Right renal pelvis (tissue), 4 donors: ENCODE results near the gene MINDY4. TPM values are rescaled to one million over a fixed set of nuclear protein-coding genes. Genes with fewer than 3 reads are reported as not detected.

ENCODE experiments used
- DNase-seq, 4 donors: peaks; one replicate each; pipeline ENCODE4 v3.0.0-alpha.2; 2013; ENCODE audit warnings: low read depth in 4 of 4, low spot score in 3 of 4, missing footprints in 1 of 4
- polyA plus RNA-seq, 4 donors: library from polyadenylated mRNA; unstranded; fragments of 120-200 nt; gene quantifications; one replicate each; pipeline ENCODE4 v1.2.1, GENCODE V29; 2013; ENCODE audit not compliant: insufficient read length in 4 of 4

Gene MINDY4
- polyA plus RNA-seq, 4 donors = 10.8 to 12.2 (median 11.1) TPM

GRCh38 chr7:30923009-30923773, 152.0 kb downstream of the MINDY4 start:
- DNase-seq = no peak

DNA sequence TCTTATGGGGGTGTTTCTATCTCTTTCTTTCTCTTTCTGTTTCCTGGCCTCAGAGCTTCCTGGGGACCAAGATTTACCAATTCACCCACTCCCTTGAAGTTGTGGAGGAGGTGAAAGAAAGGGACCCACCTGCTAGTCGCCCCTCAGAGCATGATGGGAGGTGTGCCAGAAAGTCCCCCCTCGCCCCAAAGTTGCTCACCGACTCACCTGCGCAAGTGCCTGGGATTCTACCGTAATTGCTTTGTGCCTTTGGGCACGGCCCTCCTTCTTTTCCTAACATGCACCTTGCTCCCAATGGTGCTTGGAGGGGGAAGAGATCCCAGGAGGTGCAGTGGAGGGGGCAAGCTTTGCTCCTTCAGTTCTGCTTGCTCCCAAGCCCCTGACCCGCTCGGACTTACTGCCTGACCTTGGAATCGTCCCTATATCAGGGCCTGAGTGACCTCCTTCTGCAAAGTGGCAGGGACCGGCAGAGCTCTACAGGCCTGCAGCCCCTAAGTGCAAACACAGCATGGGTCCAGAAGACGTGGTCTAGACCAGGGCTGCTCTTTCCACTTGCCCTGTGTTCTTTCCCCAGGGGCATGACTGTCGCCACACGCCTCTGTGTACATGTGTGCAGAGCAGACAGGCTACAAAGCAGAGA, 152.7 kb downstream of the MINDY4 start:
- no peak for DNase-seq

GRCh38 chr7:30924624-30925023, 153.4 kb downstream of the MINDY4 start:
- no peak for DNase-seq

- DNase-seq = no peak
Measured at GRCh38 chr7:30925117-30925516, 153.9 kb downstream of the MINDY4 start.

DNA sequence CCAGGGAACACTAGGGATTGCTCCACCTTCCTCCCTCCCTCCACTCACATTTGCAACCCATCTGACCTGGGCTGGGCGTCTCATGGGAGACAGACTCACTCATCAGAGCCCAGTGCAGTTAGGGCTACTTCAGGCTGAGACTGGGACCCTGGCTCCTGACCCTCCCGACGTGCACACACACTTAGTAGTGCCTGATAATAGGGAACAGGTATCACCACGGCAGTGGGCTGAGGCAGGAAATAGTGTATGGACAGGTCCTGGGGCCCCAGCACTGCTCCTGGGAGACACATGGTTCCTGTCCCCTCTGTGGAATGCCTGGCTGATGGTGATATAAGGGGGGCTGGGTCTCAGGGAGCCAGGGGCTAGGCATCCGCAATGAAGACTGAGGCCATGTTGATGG, 154.7 kb downstream of the MINDY4 start:
- no peak for DNase-seq

GRCh38 chr7:30926313-30926712, 155.1 kb downstream of the MINDY4 start:
- no peak for DNase-seq

DNA sequence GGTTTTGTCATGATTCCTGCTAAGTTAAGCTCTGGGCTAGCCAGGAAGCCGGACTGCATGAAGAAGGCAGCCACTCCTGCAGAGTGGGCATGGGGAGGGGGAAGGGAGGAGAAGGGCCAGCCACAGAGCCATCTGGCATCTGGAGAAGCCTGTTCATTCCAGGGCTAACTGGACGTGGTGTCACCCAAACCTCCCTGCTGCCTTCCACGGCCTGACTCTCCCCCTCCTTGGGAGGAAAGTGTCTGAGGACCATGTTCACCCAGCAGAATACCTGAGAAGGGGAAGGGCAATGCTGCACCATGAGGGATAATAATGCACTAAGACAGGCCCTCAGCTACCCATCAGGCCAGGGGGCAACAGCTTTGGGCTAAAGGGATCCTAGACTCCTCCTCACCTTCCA, 155.8 kb downstream of the MINDY4 start:
- DNase-seq = no peak

DNA sequence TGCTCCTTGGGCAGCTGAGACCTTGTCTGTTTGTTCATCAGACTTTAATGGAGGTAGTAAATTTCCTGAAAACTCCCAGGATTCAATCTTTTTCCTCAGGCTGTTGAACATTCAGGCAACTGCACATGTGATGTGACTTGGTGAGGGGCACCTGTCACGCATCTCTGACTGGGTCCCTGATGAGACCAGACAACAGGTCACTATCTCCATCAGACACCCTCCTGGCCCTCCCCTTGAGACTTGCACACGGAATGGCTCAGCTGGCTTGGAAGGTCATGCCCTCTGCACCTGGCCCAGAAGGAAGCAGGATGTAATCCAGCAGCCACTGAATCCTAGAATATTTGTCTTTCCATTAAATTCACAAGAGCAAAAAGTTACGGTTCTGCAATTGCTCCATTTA, 156.3 kb downstream of the MINDY4 start:
- no peak for DNase-seq

- no peak for DNase-seq
Measured at GRCh38 chr7:30928254-30928872, 157.1 kb downstream of the MINDY4 start.

DNA sequence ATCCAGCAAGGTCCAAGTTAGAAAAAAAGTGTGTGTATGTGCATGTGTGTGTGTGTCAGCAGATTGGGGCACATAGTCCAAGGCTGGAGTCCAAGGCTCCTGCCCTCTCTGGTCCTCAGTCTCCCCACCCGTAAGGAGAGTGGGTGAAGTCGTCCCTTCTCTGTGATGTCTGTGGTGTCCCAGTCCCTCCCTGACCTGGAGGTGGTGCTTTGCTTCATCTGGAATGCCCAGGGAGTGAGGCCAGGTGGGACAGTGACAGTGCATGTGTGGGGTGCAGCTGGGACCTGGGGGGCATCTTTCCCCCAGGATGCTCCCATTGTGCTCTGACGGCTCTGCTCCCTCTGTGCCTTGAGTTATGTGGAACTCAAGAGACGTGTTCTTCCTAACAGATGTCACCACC, 158.5 kb downstream of the MINDY4 start:
- DNase-seq = no peak

DNA sequence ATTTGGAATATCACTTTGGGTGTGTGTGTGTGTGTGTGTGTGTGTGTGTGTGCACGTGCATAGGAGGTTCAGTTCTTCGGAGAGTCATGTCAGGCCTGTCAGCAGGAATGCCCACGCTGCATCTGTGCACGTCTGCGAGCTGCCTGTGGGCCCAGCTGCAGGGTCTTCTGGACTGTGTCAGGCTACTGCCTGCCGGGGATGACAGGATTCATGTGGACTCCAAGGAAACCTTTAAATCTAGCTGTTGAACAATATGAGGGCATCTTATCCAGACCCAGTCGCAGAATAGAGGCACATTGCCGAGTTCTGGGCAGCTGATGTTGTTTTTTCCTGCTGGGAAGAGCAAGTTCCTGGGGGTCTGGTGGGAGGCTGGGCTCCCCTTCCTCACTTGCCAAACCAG, 159.4 kb downstream of the MINDY4 start:
- DNase-seq = no peak

DNA sequence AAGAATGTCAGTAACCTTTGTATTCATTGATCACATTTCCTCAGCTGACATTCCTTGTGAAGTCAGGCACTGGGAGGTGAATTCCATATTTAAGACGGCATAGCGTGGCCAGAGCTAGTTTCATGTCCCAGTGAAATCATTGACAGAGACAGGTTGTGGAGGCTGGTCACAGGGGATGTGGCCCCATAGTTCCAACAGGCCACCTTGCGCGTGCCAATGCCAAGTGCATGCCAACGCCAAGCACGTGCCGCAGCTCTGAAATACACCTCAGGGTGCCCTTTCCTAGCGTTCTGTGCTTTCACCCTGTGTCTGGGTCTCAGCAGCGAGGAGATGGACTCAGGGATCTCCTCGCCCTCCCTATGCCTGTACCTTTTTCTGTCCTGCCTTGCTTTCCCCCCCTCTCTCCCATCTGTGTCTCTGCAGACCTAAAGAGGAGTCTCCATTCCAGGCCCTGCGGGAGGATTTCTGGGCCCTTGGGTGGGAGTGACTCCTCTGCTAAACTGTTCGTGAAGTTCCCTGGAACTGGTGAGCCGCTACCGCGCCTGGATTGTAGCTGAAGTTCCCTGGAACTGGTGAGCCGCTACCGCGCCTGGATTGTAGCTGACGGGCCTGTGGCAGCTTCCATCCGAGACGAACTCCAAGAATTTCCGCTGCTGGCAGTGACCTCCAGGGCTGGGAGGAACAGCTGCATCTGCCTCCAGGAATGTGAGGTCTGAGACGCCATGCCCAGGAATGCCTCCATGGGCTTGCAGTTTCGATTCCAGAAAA, 160.1 kb downstream of the MINDY4 start:
- no peak for DNase-seq

- DNase-seq = no peak
Measured at GRCh38 chr7:30931929-30932540, 160.8 kb downstream of the MINDY4 start.

DNA sequence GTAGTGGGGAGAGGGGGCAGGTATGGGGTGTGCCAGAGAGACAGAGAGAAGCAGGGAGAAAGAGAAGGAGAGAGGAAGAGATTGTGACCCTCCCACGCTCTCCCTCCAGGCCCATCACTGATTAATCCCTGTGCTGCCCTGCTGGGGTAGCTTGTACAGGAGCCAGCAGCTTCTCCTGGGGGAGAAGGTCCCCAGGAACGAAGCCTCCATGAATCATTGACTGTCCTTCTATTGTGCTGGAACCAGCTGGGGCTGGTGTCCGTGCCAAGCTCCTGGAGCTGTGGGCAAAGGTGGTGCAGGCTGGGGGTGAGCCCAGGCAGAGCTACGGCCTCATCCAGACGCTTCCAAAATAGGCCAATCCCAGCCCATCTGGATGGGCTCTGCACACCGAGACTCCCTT, 161.3 kb downstream of the MINDY4 start:
- DNase-seq = no peak

GRCh38 chr7:30933124-30933974, 162.1 kb downstream of the MINDY4 start:
- no peak for DNase-seq

- DNase-seq = no peak
Measured at GRCh38 chr7:30934225-30934624, 163.0 kb downstream of the MINDY4 start.

GRCh38 chr7:30934732-30935568, 163.7 kb downstream of the MINDY4 start:
- DNase-seq = no peak

DNA sequence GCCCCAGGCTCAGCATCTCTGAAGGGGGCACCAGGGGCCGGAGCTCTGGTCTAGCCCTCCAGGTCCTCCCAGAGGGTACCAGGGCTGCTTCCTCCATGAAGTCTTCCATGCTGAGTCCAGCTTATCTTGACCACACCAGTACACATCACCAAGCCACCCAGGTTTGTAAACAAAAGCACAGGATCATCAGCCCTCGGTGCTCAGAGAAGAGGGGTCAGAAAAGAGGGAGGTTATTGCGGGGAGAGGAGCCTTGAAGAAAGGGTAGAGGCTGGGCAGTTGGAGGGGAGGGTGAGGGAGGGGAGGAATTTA, 164.3 kb downstream of the MINDY4 start:
- no peak for DNase-seq

DNA sequence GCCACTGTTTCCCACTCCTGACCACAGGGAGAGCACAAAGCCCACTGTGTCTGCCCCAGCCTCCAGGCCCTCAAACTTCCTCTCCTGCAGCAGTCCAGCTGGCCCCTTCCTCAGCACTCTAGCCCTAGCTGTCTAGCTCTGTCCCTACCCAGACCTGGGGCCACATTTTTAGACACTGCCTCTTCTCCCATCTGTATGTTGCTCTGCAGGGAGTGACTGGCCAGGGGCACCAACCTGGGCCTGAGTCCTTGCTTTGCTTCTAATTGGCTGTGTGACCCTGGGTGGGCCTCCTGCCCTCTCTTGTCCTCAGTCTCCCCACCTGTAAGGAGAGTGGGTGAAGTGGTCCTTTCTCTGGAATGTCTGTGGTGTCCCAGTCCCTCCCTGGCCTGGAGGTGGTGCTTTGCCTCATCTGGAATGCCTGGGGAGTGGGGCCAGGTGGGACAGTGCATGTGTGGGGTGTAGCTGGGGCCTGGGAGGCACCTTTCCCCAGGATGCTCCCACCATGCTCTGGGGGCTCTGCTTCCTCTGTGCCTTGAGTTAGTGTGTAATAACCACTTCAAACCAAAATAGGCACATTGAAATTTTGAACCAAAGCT, 165.5 kb downstream of the MINDY4 start:
- no peak for DNase-seq
